Loucy (cell line): ENCODE data around the gene NBAS.

ENCODE experiments used
- CTCF ChIP-seq: fragments of 200-600 bp; sonication (generic); conservative IDR thresholded peaks from 2 replicates; pipeline ENCODE4 v1.5.1; 2014; ENCODE audit warnings: mild to moderate bottlenecking, antibody characterized with exemption, low read length
- EZH2phosphoT487 ChIP-seq: fragments of 200-600 bp; IDR thresholded peaks from 2 replicates; pipeline ENCODE4 v1.6.1; 2018; ENCODE audit warnings: antibody characterized with exemption, mild to moderate bottlenecking, moderate library complexity, borderline replicate concordance

- TF ChIP-seq CTCF (no peak), EZH2phosphoT487 (no peak)
Observed at GRCh38 chr2:15117409-15118050, 443.6 kb downstream of the NBAS start.
